Endometrial microvascular endothelial cells (primary cell): ENCODE results near the gene EMILIN2. TPM values are rescaled to one million over a fixed set of nuclear protein-coding genes. Genes with fewer than 3 reads are reported as not detected.
"Not testable (repeated sequence)": the region's sequence is repeated elsewhere in the genome, so short reads cannot be mapped to it uniquely, and the experiment has no call there.

ENCODE experiments used
- in situ Hi-C: cut with HindIII; loops from 2 replicates; pipeline ENCODE4 v1.10.0; 2017; ENCODE audit warnings: low sequenced_read_pairs, low pct_unique_long_range_greater_than_20kb; ENCODE audit errors: inconsistent ontology term
- total RNA-seq: library from RNA; depleted of rRNA; stranded (reverse); fragments of >200 nt; gene quantifications from one replicate; pipeline ENCODE4 v1.2.3, GENCODE V29; 2015; ENCODE audit errors: inconsistent ontology term

Gene EMILIN2
- total RNA-seq, 1 donor from 2014 or later: 8.1 TPM

GRCh38 chr18:2839202-2839601 is 7.6 kb upstream of the EMILIN2 start:
- in situ Hi-C loops: no loop called here

GRCh38 chr18:2840521-2840920 is 6.3 kb upstream of the EMILIN2 start:
- in situ Hi-C loops: no loop called here

- in situ Hi-C loops: no loop called here
Observed at GRCh38 chr18:2843146-2843545, 3.7 kb upstream of the EMILIN2 start.

DNA sequence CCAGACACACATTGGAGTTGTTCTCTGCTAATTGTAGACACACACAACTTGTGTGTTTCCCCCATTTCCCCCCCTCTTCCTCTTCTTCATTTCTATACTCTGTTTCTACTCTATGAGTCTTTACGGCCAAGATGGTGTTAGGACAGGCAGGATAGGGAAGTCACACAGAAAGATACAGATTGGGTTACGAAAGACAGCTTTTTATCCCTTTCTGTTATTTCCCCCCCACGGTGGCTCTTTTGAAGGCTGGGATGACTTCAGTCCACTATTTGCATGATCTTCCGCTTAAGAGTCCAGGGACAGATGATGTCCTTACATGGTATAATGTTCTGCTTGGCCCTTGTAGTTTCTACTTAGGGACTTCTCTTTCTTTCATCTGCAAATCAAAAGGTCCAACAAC is 1.6 kb upstream of the EMILIN2 start:
- in situ Hi-C loops: no loop called here

DNA sequence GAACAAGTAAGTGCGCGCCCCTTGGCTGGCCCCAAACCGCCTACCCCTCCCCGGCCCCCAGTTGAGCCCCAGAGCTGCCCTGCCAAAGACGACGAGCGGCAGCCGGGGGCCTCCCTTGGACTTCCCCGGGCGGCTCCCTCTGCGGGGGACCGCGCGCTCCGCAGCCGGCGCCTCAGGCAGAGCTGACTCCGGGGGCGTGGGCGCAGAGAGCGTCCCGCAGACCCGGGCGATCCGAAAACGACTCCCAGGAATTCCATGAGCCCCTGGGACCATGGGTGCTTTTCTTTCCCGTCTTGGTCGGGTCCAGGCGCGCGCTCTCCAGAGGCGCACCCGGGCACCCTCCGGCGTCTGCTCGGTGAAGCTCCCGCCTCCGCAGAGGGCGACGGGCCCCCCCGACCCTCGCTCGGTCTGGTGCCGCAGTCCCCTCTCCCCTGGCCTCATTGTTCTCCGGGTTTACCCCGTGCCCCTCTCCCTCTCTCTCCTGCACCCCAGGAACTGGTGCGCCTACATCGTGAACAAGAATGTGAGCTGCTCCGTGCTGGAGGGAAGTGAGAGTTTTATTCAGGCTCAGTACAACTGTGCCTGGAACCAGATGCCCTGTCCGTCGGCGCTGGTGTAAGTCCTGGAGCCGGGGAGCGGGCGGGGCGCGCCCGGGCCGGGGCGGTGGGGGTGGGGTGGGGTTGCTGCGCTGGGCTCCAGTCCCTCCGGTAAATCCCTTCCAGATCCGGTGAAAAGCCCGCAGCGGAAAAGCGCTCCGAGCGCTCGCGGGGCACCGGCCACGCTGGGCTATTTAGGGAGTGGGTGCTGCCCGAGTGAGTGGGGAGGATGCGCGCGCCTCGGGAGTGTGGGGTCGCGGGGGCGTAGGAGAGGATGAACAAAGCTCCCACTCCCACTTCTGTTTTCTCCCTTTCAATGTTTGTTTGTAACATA is 776 bp downstream of the EMILIN2 start:
- in situ Hi-C loops: no loop called here

DNA sequence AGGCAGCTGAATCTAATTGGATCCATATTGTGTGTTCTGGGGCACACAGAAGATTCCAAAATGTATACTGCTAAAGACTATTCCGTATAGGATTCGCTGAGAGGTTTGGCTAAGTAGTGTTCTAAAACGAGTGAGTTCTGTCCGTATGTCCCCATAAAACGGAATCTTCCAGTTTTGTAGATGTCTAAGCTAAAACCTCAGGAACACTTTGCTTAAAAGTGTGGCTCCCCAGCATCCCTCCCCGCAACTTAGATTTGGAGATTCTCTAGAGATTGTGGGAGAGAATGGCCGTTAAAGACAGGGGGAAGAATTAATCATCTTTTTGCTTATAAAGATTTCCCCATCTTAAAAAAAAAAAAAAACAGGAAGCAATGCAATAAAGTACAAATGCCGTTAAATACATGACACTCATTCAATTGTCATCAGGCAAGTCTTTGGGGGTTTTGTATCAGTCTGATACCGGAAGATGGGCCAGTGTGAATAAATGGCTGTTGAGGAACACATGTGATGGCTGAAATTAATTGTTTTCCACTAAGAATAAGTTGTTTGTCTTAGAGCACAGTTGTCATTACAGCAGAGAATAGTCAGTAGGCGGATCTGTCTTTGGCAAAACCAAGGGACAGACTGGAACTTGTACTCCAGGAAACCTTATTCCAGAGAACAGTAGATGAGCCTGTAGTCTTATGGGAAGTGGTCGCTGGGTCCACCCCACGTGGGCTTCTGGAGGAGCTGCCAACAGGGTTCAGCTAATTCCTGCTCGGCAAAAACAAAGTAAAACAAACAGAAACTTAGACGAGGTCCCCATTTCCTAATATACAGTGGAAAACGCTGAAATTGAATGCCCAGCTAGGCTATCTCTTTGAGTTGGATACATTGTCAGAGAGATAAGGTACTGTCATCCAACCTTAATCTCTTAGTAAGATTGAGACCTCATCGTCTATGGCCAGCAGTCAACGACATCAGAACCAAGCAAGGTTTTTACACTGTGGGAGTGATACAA is 1.7 kb downstream of the EMILIN2 start:
- in situ Hi-C loops: no loop called here

- in situ Hi-C loops: no loop called here
Observed at GRCh38 chr18:2850816-2851215, 4.0 kb downstream of the EMILIN2 start.

GRCh38 chr18:2851771-2852170 is 5.0 kb downstream of the EMILIN2 start:
- in situ Hi-C loops: no loop called here

DNA sequence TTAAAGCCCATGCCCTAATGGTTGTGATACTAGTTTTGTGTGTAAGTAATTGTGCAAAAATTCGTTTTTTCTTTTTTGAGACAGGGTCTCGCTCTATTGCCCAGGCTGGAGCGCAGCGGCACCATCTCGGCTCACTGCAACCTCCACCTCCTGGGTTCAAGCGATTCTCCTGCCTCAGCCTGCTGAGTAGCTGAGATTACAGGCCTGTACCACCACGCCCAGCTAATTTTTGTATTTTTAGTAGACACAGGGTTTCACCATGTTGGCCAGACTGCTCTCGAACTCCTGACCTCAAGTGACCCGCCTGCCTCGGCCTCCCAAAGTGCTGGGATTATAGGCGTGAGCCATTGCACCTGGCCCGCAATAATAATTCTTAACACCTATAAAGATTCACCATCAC is 5.7 kb downstream of the EMILIN2 start:
- in situ Hi-C loops: not testable (repeated sequence)

GRCh38 chr18:2853173-2853925 is 6.5 kb downstream of the EMILIN2 start:
- in situ Hi-C loops: no loop called here

DNA sequence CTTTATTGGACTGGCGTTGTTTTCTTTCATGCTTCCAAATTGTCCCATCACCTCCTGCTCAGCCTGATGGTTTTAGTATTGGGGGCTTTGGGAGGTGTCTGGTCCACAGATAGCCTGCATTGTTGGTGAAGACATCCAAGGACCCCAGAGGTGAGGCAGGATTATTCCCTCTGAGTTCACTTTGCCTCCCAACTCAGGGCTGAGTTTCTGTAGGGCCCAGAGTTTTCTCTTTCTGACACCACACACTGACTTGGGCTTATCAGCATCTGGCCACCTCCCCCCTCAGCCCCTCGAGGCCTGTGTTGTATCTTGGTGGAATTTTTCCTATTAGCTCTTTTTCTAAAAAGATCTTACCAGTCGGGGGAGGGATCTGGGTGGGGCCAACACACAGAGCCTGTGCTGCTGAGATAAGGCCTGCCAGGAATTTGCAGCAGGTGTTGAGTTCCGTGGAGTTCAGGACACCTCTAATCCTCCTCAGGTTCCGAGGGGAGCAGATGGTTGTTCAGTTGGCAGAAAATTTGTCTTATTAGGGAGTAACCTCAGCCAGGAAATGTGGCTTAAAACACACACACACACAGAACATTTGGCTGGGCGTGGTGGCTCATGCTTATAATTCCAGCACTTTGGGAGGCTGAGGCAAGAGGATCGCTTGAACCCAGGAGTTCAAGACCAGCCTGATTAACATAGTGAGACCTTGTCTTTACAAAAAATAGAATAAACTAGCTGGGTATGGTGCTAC is 7.3 kb downstream of the EMILIN2 start:
- in situ Hi-C loops: no loop called here

DNA sequence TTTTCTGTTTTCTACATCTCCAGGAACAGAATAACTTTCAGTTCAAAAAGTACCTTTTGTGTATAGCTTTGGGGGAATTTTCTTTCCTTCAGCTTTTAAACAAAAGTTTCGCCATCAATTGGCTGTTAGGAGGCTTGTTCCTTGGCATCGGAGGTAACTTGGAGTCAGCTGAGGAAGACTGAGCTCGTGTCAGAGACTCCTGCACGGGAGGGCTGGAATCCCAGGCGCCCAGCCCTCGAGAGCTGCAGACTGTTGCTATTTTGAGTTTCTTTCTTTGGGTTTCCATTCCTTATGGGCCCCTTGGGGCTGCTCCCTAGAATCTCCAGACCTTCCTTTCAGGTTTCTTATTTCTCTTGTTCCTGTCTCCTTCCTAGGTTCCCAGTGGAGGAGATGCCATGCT is 8.1 kb downstream of the EMILIN2 start:
- in situ Hi-C loops: no loop called here

GRCh38 chr18:2855560-2856350 is 8.9 kb downstream of the EMILIN2 start:
- in situ Hi-C loops: no loop called here

- in situ Hi-C loops: no loop called here
Observed at GRCh38 chr18:2856547-2857170, 9.9 kb downstream of the EMILIN2 start.

DNA sequence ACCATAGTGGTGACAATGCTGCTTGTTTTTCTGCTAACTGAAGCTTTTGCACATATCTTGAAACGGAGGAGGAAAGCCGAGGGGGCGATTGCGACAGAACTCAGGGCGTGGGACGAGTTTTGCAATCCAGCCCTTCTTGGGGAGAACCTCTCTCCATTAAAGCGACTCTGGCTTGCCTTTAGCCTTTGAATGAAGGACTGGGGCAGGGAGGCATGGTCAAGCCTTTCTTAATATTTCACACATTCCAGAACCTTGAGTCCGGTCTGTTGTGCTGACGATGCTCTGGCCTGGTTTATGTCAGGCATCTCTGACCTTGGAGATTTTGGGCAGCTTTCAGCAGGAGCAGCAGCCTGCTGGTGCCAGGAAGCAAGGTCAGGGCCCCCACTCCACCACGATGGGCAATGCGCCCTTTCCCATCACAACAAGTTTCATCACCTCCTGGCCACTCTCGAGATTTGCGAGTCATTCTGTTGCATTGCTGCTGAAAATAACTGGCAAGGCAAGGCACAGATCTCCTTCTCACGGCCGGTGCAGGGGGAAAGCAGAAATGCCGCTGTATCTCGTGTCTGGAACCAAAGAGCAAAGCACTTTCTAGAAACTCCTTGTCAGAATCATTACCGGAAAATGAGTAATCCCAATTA is 10.8 kb downstream of the EMILIN2 start:
- in situ Hi-C loops: no loop called here

- in situ Hi-C loops: not testable (repeated sequence)
Observed at GRCh38 chr18:2860397-2860796, 13.6 kb downstream of the EMILIN2 start.

DNA sequence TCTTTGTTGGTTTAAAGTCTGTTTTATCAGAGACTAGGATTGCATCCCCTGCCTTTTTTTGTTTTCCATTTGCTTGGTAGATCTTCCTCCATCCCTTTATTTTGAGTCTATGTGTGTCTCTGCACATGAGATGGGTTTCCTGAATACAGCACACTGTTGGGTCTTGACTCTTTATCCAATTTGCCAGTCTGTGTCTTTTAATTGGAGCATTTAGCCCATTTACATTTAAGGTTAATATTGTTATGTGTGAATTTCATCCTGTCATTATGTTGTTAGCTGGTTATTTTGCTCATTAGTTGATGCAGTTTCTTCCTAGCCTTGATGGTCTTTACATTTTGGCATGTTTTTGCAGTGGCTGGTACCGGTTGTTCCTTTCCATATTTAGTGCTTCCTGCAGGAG is 17.2 kb downstream of the EMILIN2 start:
- in situ Hi-C loops: not testable (repeated sequence)
